HFFc6 (cell line): ENCODE results near the gene ABHD12. TPM values are rescaled to one million over a fixed set of nuclear protein-coding genes. Genes with fewer than 3 reads are reported as not detected.

Source experiments
- DNase-seq: peaks from one replicate; pipeline ENCODE4 v3.0.0-alpha.2; 2018
- H3K27ac Mint-ChIP-seq: 2 replicates; pipeline ENCODE4 v1.8.0; 2020; ENCODE audit warnings: mild to moderate bottlenecking, mixed read lengths
- H3K27me3 Mint-ChIP-seq: 2 replicates; pipeline ENCODE4 v1.8.0; 2021; ENCODE audit warnings: mild to moderate bottlenecking, moderate library complexity, mixed read lengths; ENCODE audit not compliant: insufficient read depth
- H3K36me3 Mint-ChIP-seq: 2 replicates; pipeline ENCODE4 v1.8.0; 2021; ENCODE audit warnings: low read depth, mixed read lengths
- H3K4me1 Mint-ChIP-seq: 2 replicates; pipeline ENCODE4 v1.8.0; 2020; ENCODE audit warnings: low read depth, mixed read lengths
- H3K4me3 Mint-ChIP-seq: 2 replicates; pipeline ENCODE4 v1.8.0; 2020; ENCODE audit warnings: mild to moderate bottlenecking, moderate library complexity, mixed read lengths
- H3K9me3 Mint-ChIP-seq: 2 replicates; pipeline ENCODE4 v1.8.0; 2020; ENCODE audit warnings: mild to moderate bottlenecking, mixed read lengths
- total RNA-seq, 6 experiments: library from RNA; stranded (reverse); fragmentation: NEBNext Ultra II Directional; extraction: Animal tissue kit (Norgen Biotek cat#: 25700); gene quantifications; 2 replicates in 1 of 6; 3 replicates in 5 of 6; pipeline ENCODE4 v1.2.3, GENCODE V29; 2021
- TF ChIP-seq, protein P1 (sequence below): fragments of 200-600 bp; sonication (generic); IDR thresholded peaks from 2 replicates; pipeline ENCODE4 v1.5.0; 2021; ENCODE audit warnings: antibody characterized with exemption, mild to moderate bottlenecking

The ABHD12 gene
- total RNA-seq, 6 experiments from 2014 or later, result 87.0 to 103 (median 98.9) TPM

- Mint-ChIP-seq H3K9me3 (no peaks in the 10 kb centered on the region), H3K4me1 (no peaks in the 10 kb centered on the region), H3K27me3 (peaks cover 3% of the 10 kb centered on the region), H3K4me3 (no peak overlapping the region), H3K27ac (no peak overlapping the region), H3K36me3 (peaks cover 27% of the 10 kb centered on the region)
- DNase-seq, result no peak
- TF ChIP-seq, protein P1, sequence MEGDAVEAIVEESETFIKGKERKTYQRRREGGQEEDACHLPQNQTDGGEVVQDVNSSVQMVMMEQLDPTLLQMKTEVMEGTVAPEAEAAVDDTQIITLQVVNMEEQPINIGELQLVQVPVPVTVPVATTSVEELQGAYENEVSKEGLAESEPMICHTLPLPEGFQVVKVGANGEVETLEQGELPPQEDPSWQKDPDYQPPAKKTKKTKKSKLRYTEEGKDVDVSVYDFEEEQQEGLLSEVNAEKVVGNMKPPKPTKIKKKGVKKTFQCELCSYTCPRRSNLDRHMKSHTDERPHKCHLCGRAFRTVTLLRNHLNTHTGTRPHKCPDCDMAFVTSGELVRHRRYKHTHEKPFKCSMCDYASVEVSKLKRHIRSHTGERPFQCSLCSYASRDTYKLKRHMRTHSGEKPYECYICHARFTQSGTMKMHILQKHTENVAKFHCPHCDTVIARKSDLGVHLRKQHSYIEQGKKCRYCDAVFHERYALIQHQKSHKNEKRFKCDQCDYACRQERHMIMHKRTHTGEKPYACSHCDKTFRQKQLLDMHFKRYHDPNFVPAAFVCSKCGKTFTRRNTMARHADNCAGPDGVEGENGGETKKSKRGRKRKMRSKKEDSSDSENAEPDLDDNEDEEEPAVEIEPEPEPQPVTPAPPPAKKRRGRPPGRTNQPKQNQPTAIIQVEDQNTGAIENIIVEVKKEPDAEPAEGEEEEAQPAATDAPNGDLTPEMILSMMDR, result 0 out of 2 replicates have a peak, but pooled peaks have one; percentile 32
Observed at GRCh38 chr20:25285091-25285647, 105.5 kb downstream of the ABHD12 start.

DNA sequence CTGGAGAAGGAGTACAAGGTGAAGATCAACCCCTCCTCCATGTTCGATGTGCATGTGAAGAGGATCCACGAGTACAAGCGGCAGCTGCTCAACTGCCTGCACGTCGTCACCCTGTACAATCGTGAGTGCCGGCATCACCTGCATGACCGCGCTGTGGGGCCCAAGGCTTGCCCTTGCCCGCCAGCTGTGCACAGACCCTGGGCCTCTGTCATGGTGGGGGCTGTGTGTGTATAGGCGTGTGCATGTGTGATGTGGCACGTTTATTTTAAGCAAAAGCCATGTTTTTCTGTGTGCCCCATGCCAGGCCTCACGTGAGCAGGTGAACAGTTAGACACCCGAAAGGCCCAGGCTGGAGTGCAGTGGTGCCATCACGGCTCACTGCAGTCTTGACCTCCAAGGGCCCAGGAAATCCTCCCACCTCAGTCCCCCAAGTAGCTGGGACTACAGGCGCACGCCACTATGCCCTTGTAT lies 106.5 kb downstream of the ABHD12 start:
- Mint-ChIP-seq H3K4me3 (no peak overlapping the region), H3K9me3 (no peaks in the 10 kb centered on the region), H3K4me1 (no peaks in the 10 kb centered on the region), H3K27ac (no peak overlapping the region), H3K36me3 (peaks cover 27% of the 10 kb centered on the region), H3K27me3 (peaks cover 3% of the 10 kb centered on the region)
- TF ChIP-seq, protein P1, result no peak
- DNase-seq, result no peak

GRCh38 chr20:25283221-25283951 lies 107.2 kb downstream of the ABHD12 start:
- Mint-ChIP-seq H3K27ac (no peak overlapping the region), H3K4me3 (no peak overlapping the region), H3K27me3 (peaks cover 3% of the 10 kb centered on the region), H3K9me3 (no peaks in the 10 kb centered on the region), H3K36me3 (peaks cover 27% of the 10 kb centered on the region), H3K4me1 (no peaks in the 10 kb centered on the region)
- TF ChIP-seq, protein P1, result no peak
- DNase-seq, result no peak

DNA sequence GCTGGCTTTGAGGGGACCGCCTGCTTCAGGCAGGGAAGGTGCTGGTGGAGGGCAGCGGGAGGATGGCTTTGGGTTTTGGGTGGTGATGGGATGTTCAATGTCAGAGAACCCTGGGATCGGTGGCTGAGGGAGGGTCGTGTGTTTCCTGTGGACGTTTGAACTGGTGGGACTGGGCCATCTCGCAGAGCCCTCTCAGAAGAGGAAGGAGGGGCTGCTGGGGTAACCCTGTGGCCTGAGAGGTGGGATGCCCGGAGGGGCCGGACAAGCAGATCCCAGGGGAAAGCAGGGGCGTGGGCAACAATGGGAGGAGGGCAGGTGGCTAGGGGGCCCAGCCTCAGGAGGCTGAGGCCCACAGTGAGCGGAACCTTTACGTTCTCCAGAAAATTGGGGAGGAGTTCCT lies 107.8 kb downstream of the ABHD12 start:
- no peaks in the 10 kb centered on the region for H3K9me3 Mint-ChIP-seq
- peaks cover 27% of the 10 kb centered on the region for H3K36me3 Mint-ChIP-seq
- H3K27me3 Mint-ChIP-seq, result peaks cover 3% of the 10 kb centered on the region
- no peak overlapping the region for H3K4me3 Mint-ChIP-seq
- H3K27ac Mint-ChIP-seq, result peak overlapping the region; percentile 34; the same call in 1 of the 2 replicates
- TF ChIP-seq, protein P1, result no peak
- DNase-seq, result no peak
- no peaks in the 10 kb centered on the region for H3K4me1 Mint-ChIP-seq

GRCh38 chr20:25282034-25282781 lies 108.4 kb downstream of the ABHD12 start:
- no peaks in the 10 kb centered on the region for H3K9me3 Mint-ChIP-seq
- H3K4me3 Mint-ChIP-seq, result no peak overlapping the region
- peaks cover 24% of the 10 kb centered on the region for H3K36me3 Mint-ChIP-seq
- TF ChIP-seq, protein P1, result no peak
- H3K27me3 Mint-ChIP-seq, result peaks cover 3% of the 10 kb centered on the region
- peak overlapping the region; percentile 34; the same call in 1 of the 2 replicates for H3K27ac Mint-ChIP-seq
- DNase-seq, result no peak
- H3K4me1 Mint-ChIP-seq, result no peaks in the 10 kb centered on the region
